ENCODE measurements around the gene CTTNBP2. TPM values are rescaled to one million over a fixed set of nuclear protein-coding genes. Genes with fewer than 3 reads are reported as not detected.
A peak's percentile ranks its signal among the peaks of the same experiment; 100 is the strongest.

CTTNBP2 gene
- polyA plus RNA-seq, 1 of the 3 experiments (the other 2 are of a cell fraction) = not detected

GRCh38 chr7:117871778-117872538 is 1.3 kb downstream of the CTTNBP2 start:
- H3K4me2 ChIP-seq = no peak overlapping the region

GRCh38 chr7:117871401-117871777 is 1.9 kb downstream of the CTTNBP2 start:
- Histone ChIP-seq H3K9me3 (no peaks in the 10 kb centered on the region), H3K9ac (no peak overlapping the region), H3K4me1 (ENCODE audit: control insufficient read depth in 1 of 2, insufficient read depth in 2 of 2, low read depth in 1 of 2, low read length in 1 of 2) (peaks cover 0 to 3% of the 10 kb centered on the region in 2 experiments; a peak in 1 of 4 replicates), H3F3A (replicated peaks; ENCODE audit: insufficient read depth) (no peaks in the 10 kb centered on the region), H3K27me3 (ENCODE audit: insufficient read depth) (peaks cover 65% of the 10 kb centered on the region), H3K36me3 (replicated peaks in 1 of 2; ENCODE audit: control insufficient read depth in 1 of 2, insufficient read depth in 2 of 2, low read length in 1 of 2) (no peaks in the 10 kb centered on the region), H3K9me2 (0 out of 2 replicates have a peak, but pooled peaks cover 5% of the 10 kb centered on the region), H3K4me2 (no peak overlapping the region), H3K79me2 (ENCODE audit: insufficient read depth) (no peaks in the 10 kb centered on the region), H4K20me1 (ENCODE audit: insufficient read depth) (no peaks in the 10 kb centered on the region), H3K27ac (ENCODE audit: low read depth in 2 of 2, low read length in 1 of 2) (no peak overlapping the region), H2AFZ (ENCODE audit: low read depth) (no peak overlapping the region), H3K4me3 (ENCODE audit: low read depth in 2 of 2, low read length in 1 of 2) (no peak overlapping the region)
- 51% methylated on average over 4 of the region's 4 CpGs for WGBS (ENCODE audit: low lambda C conversion rate)
- DNase-seq = no peak
- TF ChIP-seq POLR2AphosphoS5 (IDR thresholded peaks at IDR 0.05; ENCODE audit: low read depth, low read length) (no peak), ELF1 (IDR thresholded peaks at IDR 0.05) (no peak), NRF1 (IDR thresholded peaks at IDR 0.05; ENCODE audit: low read depth, low read length) (no peak)
- TF ChIP-seq, protein P1, sequence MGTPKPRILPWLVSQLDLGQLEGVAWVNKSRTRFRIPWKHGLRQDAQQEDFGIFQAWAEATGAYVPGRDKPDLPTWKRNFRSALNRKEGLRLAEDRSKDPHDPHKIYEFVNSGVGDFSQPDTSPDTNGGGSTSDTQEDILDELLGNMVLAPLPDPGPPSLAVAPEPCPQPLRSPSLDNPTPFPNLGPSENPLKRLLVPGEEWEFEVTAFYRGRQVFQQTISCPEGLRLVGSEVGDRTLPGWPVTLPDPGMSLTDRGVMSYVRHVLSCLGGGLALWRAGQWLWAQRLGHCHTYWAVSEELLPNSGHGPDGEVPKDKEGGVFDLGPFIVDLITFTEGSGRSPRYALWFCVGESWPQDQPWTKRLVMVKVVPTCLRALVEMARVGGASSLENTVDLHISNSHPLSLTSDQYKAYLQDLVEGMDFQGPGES (IDR thresholded peaks at IDR 0.05; ENCODE audit: low read depth, low read length) = no peak
- CTCF ChIA-PET = no interaction called here
- POLR2A ChIA-PET = no interaction called here

More at GRCh38 chr7:117871778-117872538, 1.3 kb downstream of the CTTNBP2 start:
- H3K4me3 ChIP-seq (ENCODE audit: low read depth in 2 of 2, low read length in 1 of 2) = no peak overlapping the region
- no peaks in the 10 kb centered on the region for H3K79me2 ChIP-seq (ENCODE audit: insufficient read depth)
- TF ChIP-seq SIN3A (IDR thresholded peaks at IDR 0.05; ENCODE audit: borderline replicate concordance, low read depth, low read length) (no peak), YY1 (IDR thresholded peaks at IDR 0.05; ENCODE audit: low read depth) (no peak), POLR2AphosphoS5 (IDR thresholded peaks at IDR 0.05; ENCODE audit: low read depth, low read length) (no peak), MXI1 (IDR thresholded peaks at IDR 0.05; ENCODE audit: low read depth, low read length) (no peak), MEF2A (IDR thresholded peaks at IDR 0.05; ENCODE audit: borderline replicate concordance, low read depth) (no peak), GABPA (IDR thresholded peaks at IDR 0.05; ENCODE audit: low read depth) (no peak), ELF1 (IDR thresholded peaks at IDR 0.05) (no peak), FOSL2 (IDR thresholded peaks at IDR 0.05; ENCODE audit: borderline replicate concordance, low read depth) (no peak), NFIC (IDR thresholded peaks at IDR 0.05; ENCODE audit: borderline replicate concordance) (no peak), RAD21 (IDR thresholded peaks at IDR 0.05; ENCODE audit: low read length) (no peak), JUND (IDR thresholded peaks at IDR 0.05) (no peak), FOXJ3 (CRISPR knock-in tag; IDR thresholded peaks at IDR 0.05) (no peak), GATA2 (CRISPR knock-in tag; IDR thresholded peaks at IDR 0.05) (no peak), TCF12 (IDR thresholded peaks at IDR 0.05) (no peak), EP300 (IDR thresholded peaks at IDR 0.05; ENCODE audit: borderline replicate concordance in 1 of 2, low read depth in 1 of 2, low read length in 1 of 2) (no peak)
- TF ChIP-seq, protein P1 (IDR thresholded peaks at IDR 0.05; ENCODE audit: low read depth, low read length) = no peak
- TF ChIP-seq, protein P2, sequence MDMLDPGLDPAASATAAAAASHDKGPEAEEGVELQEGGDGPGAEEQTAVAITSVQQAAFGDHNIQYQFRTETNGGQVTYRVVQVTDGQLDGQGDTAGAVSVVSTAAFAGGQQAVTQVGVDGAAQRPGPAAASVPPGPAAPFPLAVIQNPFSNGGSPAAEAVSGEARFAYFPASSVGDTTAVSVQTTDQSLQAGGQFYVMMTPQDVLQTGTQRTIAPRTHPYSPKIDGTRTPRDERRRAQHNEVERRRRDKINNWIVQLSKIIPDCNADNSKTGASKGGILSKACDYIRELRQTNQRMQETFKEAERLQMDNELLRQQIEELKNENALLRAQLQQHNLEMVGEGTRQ (IDR thresholded peaks at IDR 0.05; ENCODE audit: borderline replicate concordance, low read depth, low read length) = no peak
- TF ChIP-seq, protein P3, sequence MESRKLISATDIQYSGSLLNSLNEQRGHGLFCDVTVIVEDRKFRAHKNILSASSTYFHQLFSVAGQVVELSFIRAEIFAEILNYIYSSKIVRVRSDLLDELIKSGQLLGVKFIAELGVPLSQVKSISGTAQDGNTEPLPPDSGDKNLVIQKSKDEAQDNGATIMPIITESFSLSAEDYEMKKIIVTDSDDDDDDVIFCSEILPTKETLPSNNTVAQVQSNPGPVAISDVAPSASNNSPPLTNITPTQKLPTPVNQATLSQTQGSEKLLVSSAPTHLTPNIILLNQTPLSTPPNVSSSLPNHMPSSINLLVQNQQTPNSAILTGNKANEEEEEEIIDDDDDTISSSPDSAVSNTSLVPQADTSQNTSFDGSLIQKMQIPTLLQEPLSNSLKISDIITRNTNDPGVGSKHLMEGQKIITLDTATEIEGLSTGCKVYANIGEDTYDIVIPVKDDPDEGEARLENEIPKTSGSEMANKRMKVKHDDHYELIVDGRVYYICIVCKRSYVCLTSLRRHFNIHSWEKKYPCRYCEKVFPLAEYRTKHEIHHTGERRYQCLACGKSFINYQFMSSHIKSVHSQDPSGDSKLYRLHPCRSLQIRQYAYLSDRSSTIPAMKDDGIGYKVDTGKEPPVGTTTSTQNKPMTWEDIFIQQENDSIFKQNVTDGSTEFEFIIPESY (IDR thresholded peaks at IDR 0.05; ENCODE audit: borderline replicate concordance, low read depth) = no peak
- 13% methylated on average over 18 of the region's 18 CpGs for WGBS (ENCODE audit: low lambda C conversion rate)
- no peak overlapping the region for H2AFZ ChIP-seq (ENCODE audit: low read depth)
- no peaks in the 10 kb centered on the region for H4K20me1 ChIP-seq (ENCODE audit: insufficient read depth)
- H3K4me1 ChIP-seq (ENCODE audit: control insufficient read depth in 1 of 2, insufficient read depth in 2 of 2, low read depth in 1 of 2, low read length in 1 of 2) = peaks cover 0 to 3% of the 10 kb centered on the region in 2 experiments; a peak in 1 of 4 replicates
- peak; percentile 24 for DNase-seq
- H3F3A ChIP-seq (replicated peaks; ENCODE audit: insufficient read depth) = no peaks in the 10 kb centered on the region
- ChIA-PET POLR2A (no interaction called here), CTCF (interaction anchor here (1.5 kb wide), 1 partner anchor 57 kb away, joined by 3 read pairs; no protein-coding TSS in a partner anchor)
- no peak overlapping the region for H3K9ac ChIP-seq
- no peak overlapping the region for H3K27ac ChIP-seq (ENCODE audit: low read depth in 2 of 2, low read length in 1 of 2)
- peaks cover 59% of the 10 kb centered on the region for H3K27me3 ChIP-seq (ENCODE audit: insufficient read depth)
- no peaks in the 10 kb centered on the region for H3K9me3 ChIP-seq
- H3K9me2 ChIP-seq = 0 out of 2 replicates have a peak, but pooled peaks cover 5% of the 10 kb centered on the region
- H3K36me3 ChIP-seq (replicated peaks in 1 of 2; ENCODE audit: control insufficient read depth in 1 of 2, insufficient read depth in 2 of 2, low read length in 1 of 2) = no peaks in the 10 kb centered on the region
